Activated effector memory CD4-positive, alpha-beta T cell treated with Interleukin-2 at 50 U/mL for 16 hours (primary cell): ENCODE data around the gene PHYH.
"Not testable (repeated sequence)": the region's sequence is repeated elsewhere in the genome, so short reads cannot be mapped to it uniquely, and the experiment has no call there.

ENCODE experiments used
- DNase-seq: peaks from one replicate; pipeline ENCODE4 v3.0.0-alpha.2; 2020

The PHYH gene

DNA sequence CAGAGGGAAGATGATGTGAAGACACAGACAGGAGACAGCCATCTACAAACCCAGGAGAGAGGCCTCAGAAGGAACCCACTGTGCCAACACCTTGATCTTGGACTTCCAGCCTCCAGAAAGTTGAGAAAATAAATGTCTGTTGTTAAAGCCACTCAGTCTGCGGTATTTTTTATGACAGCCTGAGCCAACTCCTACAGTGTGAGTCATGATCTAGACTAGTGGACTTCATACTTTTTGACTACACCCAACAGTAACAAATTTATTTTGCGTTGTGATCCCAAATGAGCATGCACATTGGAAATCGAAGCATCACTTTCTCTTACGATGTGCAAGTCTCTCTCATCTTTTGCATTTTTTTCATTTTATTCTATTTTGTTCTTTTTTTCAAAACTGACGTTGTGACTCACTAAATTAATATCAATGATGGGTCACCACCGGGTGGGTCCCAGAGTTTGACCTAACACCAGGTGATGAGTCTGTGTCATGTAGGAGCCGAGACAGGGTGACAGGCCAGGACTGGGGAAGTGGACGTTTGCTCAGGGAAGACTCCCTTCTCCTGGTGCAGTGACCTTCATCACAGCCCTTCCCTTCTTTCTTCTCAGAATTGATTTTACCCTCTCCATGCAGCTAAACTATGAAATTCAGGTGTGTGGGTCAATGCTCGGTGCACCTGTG is 28.9 kb downstream of the PHYH start:
- no peak for DNase-seq

GRCh38 chr10:13268841-13269240 is 31.0 kb downstream of the PHYH start:
- no peak for DNase-seq

GRCh38 chr10:13268310-13268709 is 31.6 kb downstream of the PHYH start:
- DNase-seq: no peak

DNA sequence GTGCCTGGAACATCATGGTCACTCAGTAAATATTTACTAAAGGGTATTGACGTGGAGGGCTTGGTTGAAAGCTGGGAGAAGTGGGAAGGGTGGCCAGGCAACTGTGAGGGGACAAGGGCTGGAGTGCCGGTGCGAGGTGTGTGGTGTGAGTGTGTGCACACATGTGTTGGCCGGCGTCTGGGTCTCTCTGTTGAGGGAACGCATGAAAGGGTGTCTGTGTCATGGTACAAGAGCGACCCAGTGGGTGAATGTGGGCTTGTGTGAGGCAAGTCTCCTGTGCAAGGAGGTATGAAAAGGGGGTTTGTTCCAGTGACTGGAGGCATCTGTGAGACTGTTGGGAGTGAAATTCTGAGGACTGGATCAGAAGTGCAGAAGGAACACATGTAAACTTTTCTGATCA is 36.3 kb downstream of the PHYH start:
- DNase-seq: no peak

DNA sequence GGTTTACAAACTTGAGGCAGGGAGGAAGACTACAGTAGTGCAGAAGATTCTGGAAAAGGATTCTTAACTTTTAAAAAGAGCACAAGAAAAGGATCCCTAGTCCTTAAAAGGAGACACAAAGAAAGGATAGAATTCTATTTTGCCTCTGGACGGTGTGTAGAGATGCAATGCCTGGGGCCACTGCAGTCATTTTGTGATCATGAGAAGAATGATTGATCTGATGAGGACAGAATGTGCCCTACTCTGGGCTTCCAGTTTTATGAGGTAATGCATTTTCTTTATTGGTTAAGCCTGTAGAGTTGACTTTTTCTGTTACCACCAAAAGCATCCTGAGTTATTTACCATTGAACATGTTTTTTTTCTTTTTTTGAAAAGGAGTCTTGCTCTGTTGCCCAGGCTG is 37.4 kb downstream of the PHYH start:
- no peak for DNase-seq

GRCh38 chr10:13257621-13258140 is 42.2 kb downstream of the PHYH start:
- DNase-seq: no peak

- no peak for DNase-seq
Measured at GRCh38 chr10:13256627-13257026, 43.2 kb downstream of the PHYH start.

GRCh38 chr10:13253726-13254125 is 46.1 kb downstream of the PHYH start:
- DNase-seq: no peak

- no peak for DNase-seq
Measured at GRCh38 chr10:13247784-13248183, 52.1 kb downstream of the PHYH start.

DNA sequence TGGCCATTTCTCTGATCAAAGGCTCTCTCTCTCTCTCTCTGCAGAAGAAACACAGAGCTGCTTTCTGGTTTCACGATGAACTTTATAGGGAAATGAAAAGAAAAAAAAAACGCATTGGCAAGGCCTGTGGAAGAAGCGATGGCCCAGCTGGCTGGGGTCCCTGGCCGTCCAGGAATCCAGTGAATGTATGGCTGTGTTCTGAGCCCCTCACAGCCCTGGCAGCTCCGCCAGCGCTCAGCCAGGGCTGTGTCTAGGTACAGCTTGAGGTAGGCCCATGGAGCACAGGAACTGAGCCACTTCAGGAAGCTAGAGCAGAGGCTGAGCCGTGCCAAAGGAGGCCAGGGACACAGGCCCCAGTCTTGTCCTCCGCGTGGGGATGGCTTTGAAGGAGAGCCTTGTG is 52.6 kb downstream of the PHYH start:
- no peak for DNase-seq

DNA sequence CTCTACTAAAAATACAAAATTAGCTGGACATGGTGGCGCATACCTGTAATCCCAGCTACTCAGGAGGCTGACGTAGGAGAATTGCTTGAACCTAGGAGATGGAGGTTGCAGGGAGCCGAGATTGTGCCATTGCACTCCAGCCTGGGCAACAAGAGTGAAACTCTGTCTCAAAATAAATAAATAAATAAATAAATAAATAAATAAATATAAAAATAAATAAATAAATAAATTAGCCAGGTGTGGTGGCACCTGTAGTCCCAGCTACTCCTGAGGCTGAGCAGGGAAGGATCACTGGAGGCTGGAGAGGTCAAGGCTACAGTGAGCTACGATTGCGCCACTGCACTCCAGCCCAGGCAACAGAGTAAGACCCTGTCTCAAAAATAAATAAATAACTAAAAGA is 57.6 kb downstream of the PHYH start:
- DNase-seq: not testable (repeated sequence)

DNA sequence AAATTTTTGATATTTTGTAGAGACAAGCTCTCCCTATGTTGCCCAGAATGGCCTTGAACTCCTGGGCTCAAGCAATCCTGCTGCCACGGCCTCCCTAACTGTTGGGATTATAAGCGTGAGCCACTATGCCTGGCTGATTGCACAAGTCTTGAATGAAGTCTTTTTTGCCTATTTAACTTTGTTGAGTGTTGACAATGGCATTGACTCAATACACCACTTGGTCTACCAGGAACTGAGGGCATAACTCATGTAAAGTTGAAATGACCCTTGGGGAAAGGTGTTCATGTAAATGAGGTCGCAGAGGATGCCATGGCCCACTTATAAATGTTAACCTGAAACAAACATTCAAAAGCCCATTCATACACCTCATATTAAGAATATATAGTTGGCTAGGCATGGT is 58.3 kb downstream of the PHYH start:
- DNase-seq: no peak

DNA sequence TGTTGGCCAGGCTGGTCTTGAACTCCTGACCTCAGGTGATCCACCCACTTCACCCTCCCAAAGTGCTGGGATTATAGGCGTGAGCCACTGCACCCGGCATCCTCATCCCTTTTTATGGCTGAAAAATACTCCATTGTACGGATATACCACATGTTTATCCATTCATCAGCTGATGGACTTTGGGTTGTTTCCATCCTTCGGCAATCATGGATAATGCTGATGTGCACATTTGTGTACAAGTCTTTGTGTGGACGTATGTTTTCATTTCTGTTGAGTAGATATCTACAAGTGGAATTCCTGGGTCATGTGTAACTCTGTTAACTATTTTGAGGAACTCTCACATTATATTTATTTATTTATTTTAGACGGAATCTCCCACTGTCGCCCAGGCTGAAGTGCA is 59.9 kb downstream of the PHYH start:
- no peak for DNase-seq

DNA sequence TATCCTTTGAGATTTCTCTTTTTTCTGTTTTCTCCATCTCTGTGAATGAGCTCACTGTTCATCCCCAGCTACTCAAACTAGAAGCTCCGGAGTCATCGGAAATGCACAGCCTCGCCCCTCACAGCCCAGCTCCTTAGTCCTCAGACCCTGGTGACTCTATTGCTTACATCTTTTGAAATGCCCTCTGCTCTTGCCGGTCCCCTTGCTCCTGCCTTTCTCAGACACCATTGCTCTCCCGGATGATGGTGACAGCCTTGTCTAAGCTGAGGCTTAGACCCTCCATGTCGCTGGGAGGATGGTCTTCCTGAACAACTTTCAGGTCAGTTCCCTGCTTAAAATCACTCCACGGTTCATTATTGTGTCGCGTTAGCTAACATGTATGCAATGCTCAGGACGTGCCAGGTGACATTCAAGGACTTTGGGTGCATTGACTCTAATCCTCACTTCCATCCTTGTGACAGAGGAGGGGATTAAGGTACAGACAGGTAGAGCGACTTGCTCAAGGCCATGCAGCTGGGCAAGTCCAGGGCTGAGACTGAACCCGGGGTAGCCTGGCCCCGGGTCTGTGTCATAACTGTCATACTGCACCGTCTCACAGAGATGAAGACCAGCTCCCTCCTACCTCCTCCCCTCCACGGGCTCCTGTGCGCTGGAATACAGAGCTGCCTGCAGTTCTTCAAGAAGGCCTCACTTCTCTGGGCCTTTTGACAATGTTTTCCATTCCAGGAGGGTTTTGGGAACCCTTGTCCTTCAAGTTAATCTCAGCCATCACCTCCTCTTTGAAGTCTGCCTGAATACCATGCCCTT is 61.4 kb downstream of the PHYH start:
- DNase-seq: no peak

DNA sequence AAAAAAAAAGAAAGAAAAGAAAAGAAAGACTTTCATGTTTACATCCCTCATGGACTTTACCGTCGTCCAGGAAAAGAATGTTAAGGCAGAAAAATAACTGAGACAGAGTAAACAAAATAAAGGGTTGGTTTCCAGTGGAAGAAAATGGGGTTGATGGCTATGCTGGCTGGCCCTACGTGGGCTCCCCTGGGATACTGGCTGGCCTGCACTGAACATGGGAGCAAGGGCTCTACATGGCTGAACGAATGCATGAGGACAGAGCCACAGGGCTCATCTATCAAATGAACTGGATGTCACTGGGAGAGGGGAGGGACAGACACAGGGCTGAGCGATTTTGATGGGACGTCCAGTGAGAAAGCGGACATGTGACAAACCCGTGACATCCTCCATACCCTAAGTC is 63.2 kb downstream of the PHYH start:
- DNase-seq: no peak

GRCh38 chr10:13234736-13235135 is 65.1 kb downstream of the PHYH start:
- not testable (repeated sequence) for DNase-seq

DNA sequence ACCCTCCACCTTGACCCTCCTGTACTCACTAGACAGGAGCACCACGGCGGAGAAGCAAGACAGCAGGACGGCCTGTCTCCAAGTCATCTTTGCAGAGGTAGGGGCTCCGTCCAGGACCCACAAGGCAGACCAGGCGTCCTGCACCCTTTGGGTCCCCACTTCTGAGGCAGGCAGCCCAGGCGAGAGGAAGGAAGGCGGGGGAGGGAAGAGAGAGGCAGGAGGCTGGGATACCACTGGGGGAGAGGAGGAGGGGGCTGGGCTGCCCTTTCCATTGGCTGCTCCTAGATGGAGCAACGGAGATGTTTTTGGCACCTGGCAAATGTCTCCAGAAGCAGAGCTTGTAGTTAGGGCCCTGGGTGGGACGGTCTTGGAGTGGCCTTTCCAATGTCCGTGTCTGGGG is 65.7 kb downstream of the PHYH start, which contains the start of gene UCMA:
Gene UCMA (minus strand): TSS at position 203 of the 400 bp plus-strand sequence. CDS start 116 bp downstream, at position 87.
- DNase-seq: no peak

- DNase-seq: no peak
Measured at GRCh38 chr10:13233358-13233757, 66.5 kb downstream of the PHYH start.

DNA sequence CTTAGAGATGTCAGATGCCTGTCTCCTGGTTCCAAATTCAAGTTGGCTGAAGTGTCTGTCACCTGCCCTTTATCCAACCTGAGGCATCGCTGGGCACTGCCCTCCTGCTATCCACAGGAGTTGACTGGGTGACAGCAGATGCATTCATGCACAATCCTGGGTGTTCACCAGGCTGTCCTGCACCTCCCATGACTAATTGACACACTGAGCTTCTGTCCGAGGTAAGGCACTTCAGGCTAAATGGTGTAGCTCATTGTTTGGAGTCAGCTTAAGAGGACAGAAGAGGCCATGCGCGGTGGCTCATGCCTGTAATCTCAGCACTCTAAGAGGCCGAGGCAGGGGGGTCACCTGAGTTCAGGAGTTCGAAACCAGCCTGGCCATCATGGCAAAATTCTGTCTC is 68.1 kb downstream of the PHYH start:
- DNase-seq: no peak

- DNase-seq: no peak
Measured at GRCh38 chr10:13231190-13231589, 68.7 kb downstream of the PHYH start.
